ENCODE data around the gene DHRSX.

GRCh38 chrX:2348211-2348610, 152.6 kb downstream of the DHRSX start:
- TF ChIP-seq POLR2AphosphoS5 (IDR thresholded peaks at IDR 0.05; ENCODE audit: control insufficient read depth, insufficient read depth, low read depth, low read length) (no peak), PATZ1 (CRISPR knock-in tag; IDR thresholded peaks at IDR 0.05; ENCODE audit: borderline replicate concordance) (no peak)
